Measurements from ENCODE around the gene ANKUB1. TPM values are rescaled to one million over a fixed set of nuclear protein-coding genes. Genes with fewer than 3 reads are reported as not detected.
A peak's percentile ranks its signal among the peaks of the same experiment; 100 is the strongest.

Gene ANKUB1
- total RNA-seq, 1 donor from 2014 or later: 3.1 TPM

DNA sequence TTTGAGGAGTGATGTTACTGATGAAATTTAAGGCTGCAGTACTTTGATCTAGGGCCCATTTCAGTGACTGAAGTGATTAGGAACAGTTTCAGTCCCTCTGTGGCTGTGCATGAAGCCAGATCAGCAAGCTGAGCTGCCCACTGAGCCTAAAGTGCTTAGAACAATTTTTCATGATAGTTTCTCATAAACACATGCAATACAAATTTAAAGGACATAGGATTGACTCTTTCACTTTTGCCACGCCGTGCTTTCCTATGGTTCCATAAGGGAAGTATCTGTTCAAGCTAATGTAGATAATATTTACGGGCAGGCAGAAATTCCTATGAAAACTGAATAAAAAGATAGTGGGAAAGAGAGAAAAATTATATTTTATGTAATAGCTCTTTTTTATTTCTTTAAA, 10.6 kb downstream of the ANKUB1 start:
- Histone ChIP-seq H3K36me3 (no peaks in the 10 kb centered on the region), H3K4me3 (no peak overlapping the region), H3K9me3 (no peaks in the 10 kb centered on the region), H3K27ac (peak overlapping the region; percentile 61), H3K4me1 (peaks cover 5% of the 10 kb centered on the region), H3K27me3 (ENCODE audit: low read depth) (no peaks in the 10 kb centered on the region)
- no peak for DNase-seq
- no peak for TF ChIP-seq CTCF (IDR thresholded peaks at IDR 0.05)
- intact Hi-C loops (cut with DNase I): no loop called here
- no peak for ATAC-seq

DNA sequence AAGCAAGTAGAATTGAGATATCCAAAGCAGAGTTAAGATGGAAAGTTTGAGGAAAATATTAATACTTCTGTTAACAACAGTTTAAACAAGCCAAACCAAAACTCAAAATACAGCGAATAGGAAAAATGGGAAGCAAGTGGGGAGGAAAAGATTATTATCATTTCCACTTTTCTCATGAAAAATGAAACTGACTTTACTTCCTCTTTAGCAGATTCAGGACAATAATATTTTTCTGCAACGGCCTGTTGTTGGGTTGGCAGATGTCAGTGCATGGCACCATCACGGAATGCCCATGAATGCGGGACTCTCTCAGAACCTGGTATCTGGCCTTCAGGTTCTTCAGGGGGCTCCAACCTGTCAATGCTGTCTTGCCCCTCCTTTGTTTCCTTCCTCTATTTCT, 11.1 kb downstream of the ANKUB1 start:
- Histone ChIP-seq H3K36me3 (no peaks in the 10 kb centered on the region), H3K9me3 (no peaks in the 10 kb centered on the region), H3K27me3 (ENCODE audit: low read depth) (no peaks in the 10 kb centered on the region), H3K4me1 (peaks cover 5% of the 10 kb centered on the region), H3K4me3 (no peak overlapping the region), H3K27ac (peak overlapping the region; percentile 61)
- TF ChIP-seq CTCF (IDR thresholded peaks at IDR 0.05): no peak
- intact Hi-C loops (cut with DNase I): no loop called here
- ATAC-seq (no peak), DNase-seq (no peak)

GRCh38 chr3:149777414-149778214, 14.7 kb downstream of the ANKUB1 start:
- Histone ChIP-seq H3K36me3 (no peaks in the 10 kb centered on the region), H3K4me3 (no peak overlapping the region), H3K9me3 (no peaks in the 10 kb centered on the region), H3K27ac (no peak overlapping the region), H3K27me3 (ENCODE audit: low read depth) (no peaks in the 10 kb centered on the region), H3K4me1 (no peaks in the 10 kb centered on the region)
- DNase-seq: no peak
- no peak for ATAC-seq
- intact Hi-C loops (cut with DNase I): no loop called here
- TF ChIP-seq CTCF (IDR thresholded peaks at IDR 0.05): no peak

GRCh38 chr3:149776170-149776569, 16.2 kb downstream of the ANKUB1 start:
- DNase-seq: no peak

DNA sequence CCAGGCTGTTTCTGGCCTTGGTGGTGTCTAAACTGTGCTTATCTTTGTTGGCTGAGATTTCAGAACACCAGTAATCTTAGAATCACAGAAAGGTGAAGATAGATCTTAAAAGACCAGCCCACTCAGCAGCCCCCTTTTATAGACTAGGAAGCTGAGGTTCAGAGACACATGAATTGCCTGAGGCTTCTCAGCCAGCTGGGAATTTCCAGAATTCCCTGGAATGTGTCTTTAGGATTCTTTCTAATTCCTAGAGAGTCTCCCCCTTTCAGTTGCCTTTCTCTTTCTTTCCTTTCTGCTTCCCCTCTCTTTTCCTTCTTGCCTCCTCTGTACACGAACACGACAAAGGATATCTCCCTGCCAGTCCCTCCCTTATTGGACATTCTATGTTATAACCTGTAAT, 19.5 kb downstream of the ANKUB1 start:
- DNase-seq: no peak
- intact Hi-C loops (cut with DNase I): no loop called here
- no peaks in the 10 kb centered on the region for H3K36me3 ChIP-seq
- H3K27ac ChIP-seq: no peak overlapping the region
- TF ChIP-seq CTCF (IDR thresholded peaks at IDR 0.05): no peak
- no peak for ATAC-seq
- H3K4me3 ChIP-seq: no peak overlapping the region
- H3K27me3 ChIP-seq (ENCODE audit: low read depth): no peaks in the 10 kb centered on the region
- no peaks in the 10 kb centered on the region for H3K9me3 ChIP-seq
- no peaks in the 10 kb centered on the region for H3K4me1 ChIP-seq

More at GRCh38 chr3:149776170-149776569, 16.2 kb downstream of the ANKUB1 start:
- no peak overlapping the region for H3K4me3 ChIP-seq
- TF ChIP-seq CTCF (IDR thresholded peaks at IDR 0.05): no peak
- intact Hi-C loops (cut with DNase I): no loop called here
- H3K27ac ChIP-seq: no peak overlapping the region
- no peaks in the 10 kb centered on the region for H3K27me3 ChIP-seq (ENCODE audit: low read depth)
- peak in 1 of 2 donors; percentile 47 for ATAC-seq
- H3K4me1 ChIP-seq: no peaks in the 10 kb centered on the region
- H3K9me3 ChIP-seq: no peaks in the 10 kb centered on the region
- H3K36me3 ChIP-seq: no peaks in the 10 kb centered on the region

Measured in lower lobe of right lung (tissue), 2 donors.